ENCODE data around the gene SSTR4.

DNA sequence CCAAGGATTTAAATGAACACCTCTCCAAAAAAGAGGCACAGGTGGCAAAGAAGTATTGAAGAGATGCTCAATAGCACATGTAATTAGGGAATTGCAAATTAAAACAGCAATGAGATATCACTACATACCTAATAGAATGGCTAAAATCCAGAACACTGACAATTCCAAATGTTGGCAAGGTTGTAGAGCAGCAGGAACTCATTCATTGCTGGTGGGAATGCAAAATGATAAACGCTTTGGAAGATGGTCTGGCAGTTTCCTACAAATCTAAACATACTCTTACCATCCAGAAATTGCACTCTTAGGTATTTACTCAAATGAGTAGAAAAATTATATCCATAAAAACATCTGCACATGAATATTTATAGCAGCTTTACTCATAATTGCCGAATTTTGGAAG, 34.0 kb downstream of the SSTR4 start:
- no peak for TF ChIP-seq TEAD4 (CRISPR knock-in tag; IDR thresholded peaks at IDR 0.05)
- no peak for TF ChIP-seq CREM (CRISPR knock-in tag; IDR thresholded peaks at IDR 0.05)
- TF ChIP-seq, protein P1, sequence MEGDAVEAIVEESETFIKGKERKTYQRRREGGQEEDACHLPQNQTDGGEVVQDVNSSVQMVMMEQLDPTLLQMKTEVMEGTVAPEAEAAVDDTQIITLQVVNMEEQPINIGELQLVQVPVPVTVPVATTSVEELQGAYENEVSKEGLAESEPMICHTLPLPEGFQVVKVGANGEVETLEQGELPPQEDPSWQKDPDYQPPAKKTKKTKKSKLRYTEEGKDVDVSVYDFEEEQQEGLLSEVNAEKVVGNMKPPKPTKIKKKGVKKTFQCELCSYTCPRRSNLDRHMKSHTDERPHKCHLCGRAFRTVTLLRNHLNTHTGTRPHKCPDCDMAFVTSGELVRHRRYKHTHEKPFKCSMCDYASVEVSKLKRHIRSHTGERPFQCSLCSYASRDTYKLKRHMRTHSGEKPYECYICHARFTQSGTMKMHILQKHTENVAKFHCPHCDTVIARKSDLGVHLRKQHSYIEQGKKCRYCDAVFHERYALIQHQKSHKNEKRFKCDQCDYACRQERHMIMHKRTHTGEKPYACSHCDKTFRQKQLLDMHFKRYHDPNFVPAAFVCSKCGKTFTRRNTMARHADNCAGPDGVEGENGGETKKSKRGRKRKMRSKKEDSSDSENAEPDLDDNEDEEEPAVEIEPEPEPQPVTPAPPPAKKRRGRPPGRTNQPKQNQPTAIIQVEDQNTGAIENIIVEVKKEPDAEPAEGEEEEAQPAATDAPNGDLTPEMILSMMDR (IDR thresholded peaks at IDR 0.05) = no peak
- TF ChIP-seq, protein P2, sequence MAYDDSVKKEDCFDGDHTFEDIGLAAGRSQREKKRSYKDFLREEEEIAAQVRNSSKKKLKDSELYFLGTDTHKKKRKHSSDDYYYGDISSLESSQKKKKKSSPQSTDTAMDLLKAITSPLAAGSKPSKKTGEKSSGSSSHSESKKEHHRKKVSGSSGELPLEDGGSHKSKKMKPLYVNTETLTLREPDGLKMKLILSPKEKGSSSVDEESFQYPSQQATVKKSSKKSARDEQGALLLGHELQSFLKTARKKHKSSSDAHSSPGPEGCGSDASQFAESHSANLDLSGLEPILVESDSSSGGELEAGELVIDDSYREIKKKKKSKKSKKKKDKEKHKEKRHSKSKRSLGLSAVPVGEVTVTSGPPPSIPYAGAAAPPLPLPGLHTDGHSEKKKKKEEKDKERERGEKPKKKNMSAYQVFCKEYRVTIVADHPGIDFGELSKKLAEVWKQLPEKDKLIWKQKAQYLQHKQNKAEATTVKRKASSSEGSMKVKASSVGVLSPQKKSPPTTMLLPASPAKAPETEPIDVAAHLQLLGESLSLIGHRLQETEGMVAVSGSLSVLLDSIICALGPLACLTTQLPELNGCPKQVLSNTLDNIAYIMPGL (CRISPR knock-in tag; IDR thresholded peaks at IDR 0.05) = no peak
- TF ChIP-seq, protein P3, sequence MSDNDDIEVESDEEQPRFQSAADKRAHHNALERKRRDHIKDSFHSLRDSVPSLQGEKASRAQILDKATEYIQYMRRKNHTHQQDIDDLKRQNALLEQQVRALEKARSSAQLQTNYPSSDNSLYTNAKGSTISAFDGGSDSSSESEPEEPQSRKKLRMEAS (CRISPR knock-in tag; IDR thresholded peaks at IDR 0.05) = no peak
- TF ChIP-seq MYBL2 (CRISPR knock-in tag; IDR thresholded peaks at IDR 0.05) = no peak
- TF ChIP-seq, protein P4, sequence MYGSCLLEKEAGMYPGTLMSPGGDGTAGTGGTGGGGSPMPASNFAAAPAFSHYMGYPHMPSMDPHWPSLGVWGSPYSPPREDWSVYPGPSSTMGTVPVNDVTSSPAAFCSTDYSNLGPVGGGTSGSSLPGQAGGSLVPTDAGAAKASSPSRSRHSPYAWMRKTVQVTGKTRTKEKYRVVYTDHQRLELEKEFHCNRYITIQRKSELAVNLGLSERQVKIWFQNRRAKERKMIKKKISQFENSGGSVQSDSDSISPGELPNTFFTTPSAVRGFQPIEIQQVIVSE (CRISPR knock-in tag; IDR thresholded peaks at IDR 0.05; ENCODE audit: borderline replicate concordance) = no peak
- TF ChIP-seq ZNF138 (CRISPR knock-in tag; conservative IDR thresholded peaks at IDR 0.05) = no peak
- TF ChIP-seq ZNF263 (CRISPR knock-in tag; IDR thresholded peaks at IDR 0.05; ENCODE audit: low read depth) = no peak
- TF ChIP-seq ZNF416 (CRISPR knock-in tag; IDR thresholded peaks at IDR 0.05) = no peak
- TF ChIP-seq, protein P5, sequence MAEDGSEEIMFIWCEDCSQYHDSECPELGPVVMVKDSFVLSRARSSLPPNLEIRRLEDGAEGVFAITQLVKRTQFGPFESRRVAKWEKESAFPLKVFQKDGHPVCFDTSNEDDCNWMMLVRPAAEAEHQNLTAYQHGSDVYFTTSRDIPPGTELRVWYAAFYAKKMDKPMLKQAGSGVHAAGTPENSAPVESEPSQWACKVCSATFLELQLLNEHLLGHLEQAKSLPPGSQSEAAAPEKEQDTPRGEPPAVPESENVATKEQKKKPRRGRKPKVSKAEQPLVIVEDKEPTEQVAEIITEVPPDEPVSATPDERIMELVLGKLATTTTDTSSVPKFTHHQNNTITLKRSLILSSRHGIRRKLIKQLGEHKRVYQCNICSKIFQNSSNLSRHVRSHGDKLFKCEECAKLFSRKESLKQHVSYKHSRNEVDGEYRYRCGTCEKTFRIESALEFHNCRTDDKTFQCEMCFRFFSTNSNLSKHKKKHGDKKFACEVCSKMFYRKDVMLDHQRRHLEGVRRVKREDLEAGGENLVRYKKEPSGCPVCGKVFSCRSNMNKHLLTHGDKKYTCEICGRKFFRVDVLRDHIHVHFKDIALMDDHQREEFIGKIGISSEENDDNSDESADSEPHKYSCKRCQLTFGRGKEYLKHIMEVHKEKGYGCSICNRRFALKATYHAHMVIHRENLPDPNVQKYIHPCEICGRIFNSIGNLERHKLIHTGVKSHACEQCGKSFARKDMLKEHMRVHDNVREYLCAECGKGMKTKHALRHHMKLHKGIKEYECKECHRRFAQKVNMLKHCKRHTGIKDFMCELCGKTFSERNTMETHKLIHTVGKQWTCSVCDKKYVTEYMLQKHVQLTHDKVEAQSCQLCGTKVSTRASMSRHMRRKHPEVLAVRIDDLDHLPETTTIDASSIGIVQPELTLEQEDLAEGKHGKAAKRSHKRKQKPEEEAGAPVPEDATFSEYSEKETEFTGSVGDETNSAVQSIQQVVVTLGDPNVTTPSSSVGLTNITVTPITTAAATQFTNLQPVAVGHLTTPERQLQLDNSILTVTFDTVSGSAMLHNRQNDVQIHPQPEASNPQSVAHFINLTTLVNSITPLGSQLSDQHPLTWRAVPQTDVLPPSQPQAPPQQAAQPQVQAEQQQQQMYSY (CRISPR knock-in tag; IDR thresholded peaks at IDR 0.05) = no peak
- TF ChIP-seq, protein P6, sequence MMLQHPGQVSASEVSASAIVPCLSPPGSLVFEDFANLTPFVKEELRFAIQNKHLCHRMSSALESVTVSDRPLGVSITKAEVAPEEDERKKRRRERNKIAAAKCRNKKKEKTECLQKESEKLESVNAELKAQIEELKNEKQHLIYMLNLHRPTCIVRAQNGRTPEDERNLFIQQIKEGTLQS (CRISPR knock-in tag; conservative IDR thresholded peaks at IDR 0.05) = no peak
- TF ChIP-seq SP1 (CRISPR knock-in tag; conservative IDR thresholded peaks at IDR 0.05) = no peak
- no peak for TF ChIP-seq FOXJ3 (CRISPR knock-in tag; IDR thresholded peaks at IDR 0.05; ENCODE audit: borderline replicate concordance)

Data from WTC11 (cell line).